Fibroblast of peridontal ligament (primary cell): ENCODE measurements around the gene ANKRD65.

Experiments
- DNase-seq: peaks from one replicate; pipeline ENCODE4 v3.0.0-alpha.2; 2010; ENCODE audit errors: extremely low read depth

Gene ANKRD65

GRCh38 chr1:1441002-1441888 lies 20.2 kb upstream of the ANKRD65 start:
- no peak for DNase-seq

GRCh38 chr1:1440262-1441001 lies 19.4 kb upstream of the ANKRD65 start:
- no peak for DNase-seq

- no peak for DNase-seq
Measured at GRCh38 chr1:1439546-1440261, 18.6 kb upstream of the ANKRD65 start.

DNA sequence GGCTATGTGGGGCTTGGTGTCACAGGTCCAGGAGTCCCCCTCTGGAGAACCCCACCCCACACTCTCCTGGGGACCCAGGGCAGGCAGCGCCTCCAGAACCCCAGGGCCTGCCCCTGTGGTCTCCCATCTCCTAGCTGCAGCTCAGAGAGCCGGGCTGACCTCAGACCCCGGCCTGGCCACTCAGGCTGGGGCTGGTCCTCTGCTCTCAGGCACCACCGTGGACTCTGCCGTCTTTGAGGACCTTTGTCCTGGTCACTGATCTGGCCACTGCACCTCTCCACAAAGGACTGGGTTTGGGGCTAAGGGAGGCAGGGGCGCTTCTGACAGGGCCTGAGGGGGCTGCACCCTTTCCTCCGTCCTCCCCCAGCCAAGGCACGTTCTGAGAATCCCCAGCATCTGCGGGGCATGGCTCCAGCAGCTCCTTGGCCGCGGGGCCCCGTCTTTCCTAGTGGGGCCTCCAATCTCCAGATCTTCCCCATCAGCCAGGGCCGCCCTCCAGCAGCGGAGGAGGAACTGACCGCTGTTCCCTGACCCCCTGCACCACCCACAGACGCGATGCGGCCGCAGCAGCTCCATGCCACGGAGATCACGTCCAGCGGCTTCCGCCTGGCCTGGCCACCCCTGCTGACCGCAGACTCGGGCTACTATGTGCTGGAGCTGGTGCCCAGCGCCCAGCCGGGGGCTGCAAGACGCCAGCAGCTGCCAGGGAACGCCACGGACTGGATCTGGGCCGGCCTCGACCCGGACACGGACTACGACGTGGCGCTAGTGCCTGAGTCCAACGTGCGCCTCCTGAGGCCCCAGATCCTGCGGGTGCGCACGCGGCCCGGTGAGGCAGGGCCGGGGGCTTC lies 17.7 kb upstream of the ANKRD65 start:
- no peak for DNase-seq

DNA sequence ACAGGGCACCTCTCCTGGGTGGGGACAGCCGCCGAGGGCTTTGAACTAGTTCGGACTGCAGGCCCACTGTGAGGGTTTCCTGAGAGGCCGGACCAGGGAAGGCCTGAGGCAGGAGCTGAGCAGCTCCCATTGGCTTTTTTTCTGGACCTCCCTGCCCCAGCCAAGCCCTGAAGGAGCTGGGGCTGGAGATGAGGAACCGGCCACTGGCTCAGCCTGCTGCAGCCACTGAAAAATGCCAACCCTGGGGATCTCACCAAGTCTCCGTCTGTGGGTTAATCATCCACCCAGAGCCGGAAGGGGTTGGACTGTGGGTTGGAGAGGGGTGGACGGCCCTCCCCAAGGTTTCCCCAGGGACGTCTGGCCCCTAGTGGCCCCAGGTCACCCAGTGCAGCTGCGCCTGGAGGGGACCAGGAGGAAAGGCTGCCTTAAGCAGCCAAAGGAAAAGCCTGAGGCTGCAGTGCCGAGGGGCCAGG lies 16.9 kb upstream of the ANKRD65 start:
- DNase-seq, result no peak

DNA sequence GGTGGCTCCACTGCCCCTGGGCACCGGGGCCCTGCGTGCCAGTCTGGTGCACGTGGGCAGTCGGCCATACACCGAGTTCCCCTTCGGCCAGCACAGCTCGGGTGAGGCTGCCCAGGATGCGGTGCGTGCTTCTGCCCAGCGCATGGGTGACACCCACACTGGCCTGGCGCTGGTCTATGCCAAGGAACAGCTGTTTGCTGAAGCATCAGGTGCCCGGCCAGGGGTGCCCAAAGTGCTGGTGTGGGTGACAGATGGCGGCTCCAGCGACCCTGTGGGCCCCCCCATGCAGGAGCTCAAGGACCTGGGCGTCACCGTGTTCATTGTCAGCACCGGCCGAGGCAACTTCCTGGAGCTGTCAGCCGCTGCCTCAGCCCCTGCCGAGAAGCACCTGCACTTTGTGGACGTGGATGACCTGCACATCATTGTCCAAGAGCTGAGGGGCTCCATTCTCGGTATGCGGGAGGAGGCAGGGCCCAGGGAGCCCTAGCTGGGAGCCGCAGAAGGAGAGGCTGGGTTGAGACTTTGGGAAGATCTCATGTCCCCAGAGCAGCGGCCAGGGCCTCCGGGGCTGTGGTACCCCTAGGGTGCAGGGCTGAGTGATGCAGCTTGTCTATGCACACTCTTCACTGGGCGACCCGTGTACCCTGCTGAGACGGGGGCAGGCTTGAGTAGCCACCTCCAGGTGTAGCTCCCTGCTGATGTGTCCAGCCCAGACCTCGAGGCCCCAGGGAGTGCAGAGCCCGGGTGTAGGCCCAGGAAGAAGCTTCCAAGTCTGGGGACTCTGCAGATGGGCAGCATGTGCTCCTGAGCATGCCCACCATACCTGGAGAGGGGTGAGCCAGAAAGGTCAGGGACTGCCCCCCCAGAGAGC lies 16.2 kb upstream of the ANKRD65 start:
- no peak for DNase-seq

DNA sequence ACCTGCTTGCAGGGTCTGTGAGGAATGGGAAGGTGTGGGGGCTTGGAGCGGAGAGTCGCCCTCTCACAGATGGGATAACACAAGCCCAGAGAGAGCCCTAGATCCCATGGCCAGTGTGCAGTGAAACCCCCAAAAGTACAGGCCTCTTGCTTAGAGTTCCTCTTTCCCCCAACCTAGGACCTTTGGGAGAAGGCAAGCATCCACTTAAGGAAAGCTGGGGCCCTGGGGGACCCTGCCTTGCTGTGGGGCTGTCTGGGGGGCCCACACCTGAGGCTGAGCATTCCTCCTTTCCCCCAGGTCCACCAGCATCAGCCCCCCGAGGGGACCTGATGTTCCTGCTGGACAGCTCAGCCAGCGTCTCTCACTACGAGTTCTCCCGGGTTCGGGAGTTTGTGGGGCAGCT lies 15.6 kb upstream of the ANKRD65 start:
- DNase-seq, result no peak

DNA sequence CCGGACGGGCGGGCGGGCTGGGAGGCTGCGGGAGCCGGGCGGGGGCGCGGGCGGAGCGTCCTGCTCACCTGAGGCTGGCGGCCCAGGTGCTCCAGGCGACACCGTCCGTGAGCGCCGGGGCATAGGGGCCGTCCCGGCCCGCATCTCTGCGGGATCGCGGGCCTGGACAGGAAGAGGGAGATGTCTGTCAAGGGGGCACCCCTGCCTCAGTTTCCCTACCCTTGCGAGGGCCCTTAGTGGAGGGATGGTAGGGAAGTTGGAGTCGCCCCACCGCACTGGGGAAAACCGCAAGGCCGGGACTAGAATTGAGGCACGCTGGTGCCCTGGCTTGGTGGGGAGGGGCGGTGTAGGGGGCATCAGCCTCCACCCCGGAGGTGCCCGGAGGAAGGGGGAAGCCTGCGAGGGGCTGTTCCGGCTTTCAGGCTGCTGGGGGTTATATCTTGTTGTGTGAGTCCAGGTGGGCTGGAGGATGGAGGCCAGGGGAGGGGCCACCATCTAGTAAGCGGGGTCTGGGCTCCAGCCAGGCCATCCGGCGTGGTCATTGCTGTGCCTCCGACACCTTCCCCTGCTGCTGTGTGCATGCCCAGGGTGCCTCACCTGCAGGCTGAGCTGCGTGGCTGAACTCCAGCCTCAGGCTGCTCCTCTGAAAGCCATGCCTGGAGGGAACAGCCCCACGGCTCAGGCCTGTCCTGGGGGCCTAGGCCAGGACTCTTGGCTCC lies 15.0 kb upstream of the ANKRD65 start:
- no peak for DNase-seq

GRCh38 chr1:1435106-1435903 lies 14.2 kb upstream of the ANKRD65 start, which contains the start of gene VWA1:
TSS of gene VWA1 (plus strand) at chr1:1435690. CDS start at chr1:1435749, 59 bp downstream.
- DNase-seq, result peak; percentile 39

GRCh38 chr1:1434824-1435105 lies 13.7 kb upstream of the ANKRD65 start:
- no peak for DNase-seq

GRCh38 chr1:1434131-1434823 lies 13.2 kb upstream of the ANKRD65 start:
- no peak for DNase-seq

- DNase-seq, result no peak
Measured at GRCh38 chr1:1433804-1434130, 12.7 kb upstream of the ANKRD65 start.

- DNase-seq, result no peak
Measured at GRCh38 chr1:1432951-1433803, 12.1 kb upstream of the ANKRD65 start.

- DNase-seq, result no peak
Measured at GRCh38 chr1:1432274-1432950, 11.3 kb upstream of the ANKRD65 start.

DNA sequence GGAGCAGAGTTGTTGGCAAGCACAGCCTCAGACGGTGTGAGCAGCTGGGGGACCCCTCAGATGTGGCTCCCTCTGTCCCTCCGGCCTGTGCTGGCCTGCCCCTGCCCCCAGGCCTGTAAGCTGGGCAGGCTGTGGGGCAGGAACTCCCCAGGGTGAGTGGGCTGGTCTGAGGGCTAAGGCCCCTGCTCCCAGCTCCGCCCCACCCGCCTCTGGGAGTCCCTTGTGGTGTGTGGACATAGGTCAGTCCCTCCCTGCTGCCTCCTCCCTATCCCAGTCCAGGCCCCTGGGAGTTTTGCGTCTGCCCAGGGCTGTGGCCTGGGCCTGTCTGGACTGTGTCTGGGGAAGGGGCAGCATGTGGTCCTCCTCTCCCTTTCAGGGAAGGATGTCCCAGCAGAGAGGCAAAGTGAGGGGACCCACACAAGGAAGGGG lies 10.8 kb upstream of the ANKRD65 start:
- no peak for DNase-seq

DNA sequence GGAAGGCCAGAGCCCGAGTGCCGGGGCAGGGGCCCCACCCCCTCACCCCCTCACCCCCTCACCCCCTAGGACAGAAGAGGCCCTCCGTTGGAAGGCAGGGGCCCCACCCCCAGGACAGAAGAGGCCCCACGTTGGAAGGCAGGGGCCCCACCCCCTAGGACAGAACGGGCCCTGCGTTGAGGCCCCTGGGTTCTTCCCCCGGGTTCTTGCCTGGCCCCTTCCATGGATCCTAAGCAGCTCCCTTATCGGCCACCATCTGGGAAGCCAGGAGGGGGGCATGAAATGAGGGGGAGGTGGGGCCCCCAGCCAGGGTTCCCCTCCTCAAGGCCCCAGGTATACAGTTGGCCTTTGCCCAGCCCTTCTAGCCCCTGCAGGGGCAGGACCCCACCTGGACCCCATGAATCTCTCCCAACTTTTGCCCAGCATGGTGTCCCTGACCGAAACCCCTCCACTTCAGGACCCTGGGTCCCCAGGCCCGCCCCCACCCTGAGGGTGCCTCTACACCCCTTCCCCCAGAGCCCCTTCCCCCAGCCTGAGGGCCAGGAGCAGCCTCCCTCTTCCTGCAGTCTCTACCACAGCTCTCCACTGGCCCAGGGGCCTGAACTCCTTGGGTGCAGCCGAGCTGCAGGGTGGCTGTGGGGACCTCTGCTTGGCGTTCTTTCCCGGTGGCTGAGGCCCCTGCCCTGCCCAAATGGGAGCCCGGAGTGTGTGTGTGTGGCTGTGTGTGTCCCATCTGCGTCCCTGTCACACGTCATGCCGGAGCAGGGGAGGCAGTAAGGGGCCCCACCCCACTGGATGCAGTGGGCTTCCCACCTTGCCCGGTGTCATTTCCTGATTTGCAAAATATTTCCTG lies 10.1 kb upstream of the ANKRD65 start:
- DNase-seq, result no peak
